Measurements from ENCODE around the gene GUK1.

Gene GUK1

DNA sequence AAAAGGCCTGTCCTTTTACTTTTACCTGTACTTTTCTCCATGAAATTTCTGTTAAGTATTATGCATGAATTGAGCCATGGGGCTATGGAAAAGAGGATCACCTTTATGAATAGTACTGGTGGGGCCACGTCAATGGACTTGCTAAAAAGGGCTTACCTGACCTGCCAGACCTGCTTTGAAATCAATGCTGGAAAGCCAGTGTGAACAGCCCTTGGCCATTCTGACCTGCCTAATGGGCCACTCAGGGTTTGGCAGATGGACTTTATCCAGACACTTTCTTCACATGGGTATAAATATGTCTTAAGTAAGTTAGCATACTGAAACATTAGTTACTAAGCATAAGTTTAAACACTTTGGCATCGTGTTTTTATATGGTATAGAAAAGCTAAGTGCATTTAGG, 8.3 kb upstream of the GUK1 start:
- DNase-seq (ENCODE audit: low spot score) = no peak

DNA sequence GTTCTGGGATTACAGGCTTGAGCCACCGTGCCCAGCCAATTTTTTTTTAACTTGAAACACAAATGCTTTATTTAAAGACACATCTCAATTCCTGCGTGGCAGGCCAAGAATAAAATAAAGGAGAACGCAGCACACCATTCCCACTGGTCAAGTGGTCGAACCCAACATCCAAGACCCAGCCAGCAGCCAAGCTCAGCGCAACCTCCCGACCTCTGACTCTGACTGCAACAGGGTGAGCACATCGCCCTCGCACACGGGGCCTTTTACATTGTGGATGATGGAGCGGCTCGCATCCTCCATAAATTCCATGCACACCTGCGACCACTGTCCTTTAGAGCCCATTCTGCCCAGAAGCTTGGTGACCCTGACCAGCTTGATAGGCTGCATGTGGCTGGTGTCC, 5.5 kb upstream of the GUK1 start:
- DNase-seq (ENCODE audit: low spot score) = no peak

DNA sequence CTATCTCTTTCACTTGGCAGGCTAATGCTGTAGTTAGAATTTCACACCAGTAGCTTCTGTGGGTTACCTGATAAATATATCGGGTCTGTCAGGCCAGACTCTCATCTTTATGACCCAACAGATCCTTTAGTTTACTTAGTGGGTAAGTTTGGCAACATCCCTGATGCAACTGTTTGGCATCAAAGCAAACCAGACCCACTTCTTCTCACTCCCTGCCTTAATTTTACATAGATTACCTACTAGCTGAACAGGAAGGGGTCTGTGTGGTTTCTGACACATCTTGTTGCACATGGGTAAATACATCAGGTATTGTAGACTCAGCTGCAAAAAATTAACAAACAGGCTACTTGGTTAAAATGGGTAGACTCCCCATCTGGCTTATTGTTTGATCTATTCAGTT, 3.2 kb upstream of the GUK1 start:
- no peak for DNase-seq (ENCODE audit: low spot score)

DNA sequence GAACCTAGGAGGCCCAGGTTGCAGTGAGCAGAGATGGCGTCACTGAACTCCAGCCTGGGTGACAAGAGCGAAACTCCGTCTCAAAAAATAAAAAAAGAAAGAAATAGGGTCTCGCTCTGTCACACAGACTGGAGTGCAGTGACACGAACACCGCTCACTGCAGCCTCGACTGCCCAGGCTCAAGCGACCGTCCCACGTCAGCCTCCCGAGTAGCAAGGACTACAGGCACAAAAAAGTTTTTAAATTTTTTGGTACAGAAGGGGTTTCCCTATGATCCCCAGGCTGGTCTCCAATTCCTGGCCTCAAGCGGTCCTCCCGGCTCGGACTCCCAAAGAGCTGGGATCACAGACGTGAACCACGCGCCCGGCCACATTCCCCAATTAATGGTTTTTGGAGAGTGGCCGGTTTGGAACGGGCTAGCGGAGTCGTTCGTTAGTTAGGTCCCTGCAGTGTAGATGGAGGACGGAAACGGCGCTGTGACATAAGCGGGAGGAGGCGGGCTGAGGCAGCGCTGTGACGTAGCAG, 611 bp upstream of the GUK1 start:
- no peak for DNase-seq (ENCODE audit: low spot score)

DNA sequence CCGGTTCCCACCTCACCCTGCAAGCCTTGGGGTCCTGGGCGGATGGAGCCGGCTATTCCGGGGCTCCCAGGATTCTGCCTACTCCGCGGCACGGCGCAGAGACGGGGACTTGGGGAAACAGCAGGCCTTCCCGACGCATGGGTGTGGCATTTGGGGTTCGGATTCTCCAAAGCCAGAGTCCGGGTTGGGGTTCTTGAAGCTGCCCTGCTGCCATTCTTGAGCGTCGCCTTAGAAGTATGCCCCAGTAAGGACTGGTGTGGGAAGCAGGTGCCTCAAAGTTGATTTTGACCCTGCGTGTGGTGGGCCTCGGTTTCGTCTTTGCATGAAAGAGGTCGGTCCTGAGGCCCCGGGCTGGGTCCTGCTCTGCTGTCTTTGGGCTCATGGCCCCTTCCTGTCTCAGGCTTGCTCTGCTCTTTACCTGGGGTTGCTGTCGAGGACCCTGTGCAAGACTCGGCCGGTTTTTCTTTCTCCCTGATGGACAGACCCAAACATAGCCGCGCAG, 696 bp downstream of the GUK1 start:
- DNase-seq (ENCODE audit: low spot score) = no peak

DNA sequence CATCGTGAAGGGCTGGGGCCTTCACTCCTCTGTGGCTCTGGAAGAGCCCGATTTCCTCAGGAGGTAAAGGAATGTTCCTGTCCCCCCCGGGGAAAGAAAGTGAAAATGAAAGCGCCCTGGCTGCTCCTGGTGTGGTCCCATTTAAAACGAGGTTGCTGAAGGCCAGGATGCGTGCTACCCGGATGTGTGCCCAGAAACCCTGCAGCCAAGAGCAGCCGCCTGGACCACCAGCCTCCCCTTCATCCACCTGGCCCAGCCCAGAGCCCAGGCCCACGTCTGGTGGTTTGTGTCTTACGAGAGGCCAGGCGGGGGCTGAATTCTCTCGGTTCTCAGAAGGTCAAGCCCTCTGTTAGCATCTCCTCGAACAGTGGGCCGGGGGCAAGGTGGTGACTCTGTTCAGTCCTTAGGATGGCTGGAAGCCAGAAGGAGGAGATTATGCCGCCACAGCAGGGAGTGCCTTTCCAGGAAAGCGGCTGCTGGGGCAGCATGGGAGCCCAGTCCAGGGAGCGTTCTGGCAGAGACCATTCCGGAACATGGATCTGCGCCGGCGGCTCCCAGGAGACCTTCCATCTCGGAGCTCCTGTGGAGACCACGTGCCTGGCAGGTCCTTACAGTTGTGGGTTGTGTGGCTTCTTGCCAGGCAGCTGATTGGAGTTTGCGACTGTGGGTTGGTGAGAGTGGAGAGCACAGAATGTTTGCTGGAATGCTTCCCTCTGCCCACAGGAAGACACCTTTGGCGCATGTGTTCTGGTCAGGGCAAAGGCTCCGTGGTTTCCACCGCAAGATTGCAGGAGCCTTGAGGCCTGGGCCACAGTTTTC, 1.4 kb downstream of the GUK1 start:
- peak; percentile 39 for DNase-seq (ENCODE audit: low spot score)

DNA sequence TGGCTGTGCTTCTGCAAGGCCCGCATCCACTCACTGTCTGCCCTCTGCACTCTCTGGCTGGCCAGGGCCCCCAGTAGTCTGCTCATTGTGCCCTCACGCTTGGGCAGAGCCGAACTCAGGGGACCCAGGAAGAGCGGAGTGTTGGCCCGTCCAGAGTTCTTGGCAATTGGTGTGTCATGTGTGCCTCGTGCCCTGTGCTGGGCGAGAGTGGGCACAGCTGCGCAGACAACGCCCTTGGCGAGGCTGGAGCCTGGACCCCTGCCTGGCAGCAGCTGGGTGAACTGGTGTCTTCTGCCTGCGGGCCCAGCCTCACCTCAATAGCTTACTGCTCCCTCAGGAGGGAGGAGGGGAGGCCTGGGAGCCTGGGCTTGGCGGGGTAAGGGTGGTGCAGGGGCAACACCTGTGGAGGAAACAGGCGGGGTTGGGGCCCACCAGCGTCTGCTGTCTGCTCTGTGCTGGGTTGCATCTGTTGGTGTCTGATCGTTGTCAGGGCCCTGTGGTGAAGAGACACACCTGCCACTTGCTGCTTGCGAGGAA, 2.1 kb downstream of the GUK1 start:
- DNase-seq (ENCODE audit: low spot score) = no peak

DNA sequence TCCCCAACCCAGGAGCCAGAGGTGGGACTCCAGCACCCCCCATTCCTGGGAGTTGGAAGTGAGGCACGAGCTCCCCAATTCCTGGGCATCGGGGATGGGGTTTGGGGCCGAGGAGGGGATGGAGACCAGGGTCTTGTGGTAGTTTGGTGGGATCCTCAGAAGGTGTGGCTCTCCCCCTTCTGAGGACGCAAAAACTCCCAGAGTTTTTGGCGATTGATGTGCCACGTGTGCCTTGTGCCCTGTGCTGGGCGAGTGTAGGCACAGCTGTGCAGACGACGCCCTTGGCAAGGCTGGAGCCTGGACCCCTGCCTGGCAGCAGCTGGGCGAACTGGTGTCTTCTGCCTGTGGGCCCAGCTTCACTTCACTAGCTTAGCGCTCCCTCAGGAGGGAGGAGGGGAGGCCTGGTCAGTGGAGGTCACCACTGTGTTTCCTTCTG, 2.6 kb downstream of the GUK1 start:
- DNase-seq (ENCODE audit: low spot score) = no peak

DNA sequence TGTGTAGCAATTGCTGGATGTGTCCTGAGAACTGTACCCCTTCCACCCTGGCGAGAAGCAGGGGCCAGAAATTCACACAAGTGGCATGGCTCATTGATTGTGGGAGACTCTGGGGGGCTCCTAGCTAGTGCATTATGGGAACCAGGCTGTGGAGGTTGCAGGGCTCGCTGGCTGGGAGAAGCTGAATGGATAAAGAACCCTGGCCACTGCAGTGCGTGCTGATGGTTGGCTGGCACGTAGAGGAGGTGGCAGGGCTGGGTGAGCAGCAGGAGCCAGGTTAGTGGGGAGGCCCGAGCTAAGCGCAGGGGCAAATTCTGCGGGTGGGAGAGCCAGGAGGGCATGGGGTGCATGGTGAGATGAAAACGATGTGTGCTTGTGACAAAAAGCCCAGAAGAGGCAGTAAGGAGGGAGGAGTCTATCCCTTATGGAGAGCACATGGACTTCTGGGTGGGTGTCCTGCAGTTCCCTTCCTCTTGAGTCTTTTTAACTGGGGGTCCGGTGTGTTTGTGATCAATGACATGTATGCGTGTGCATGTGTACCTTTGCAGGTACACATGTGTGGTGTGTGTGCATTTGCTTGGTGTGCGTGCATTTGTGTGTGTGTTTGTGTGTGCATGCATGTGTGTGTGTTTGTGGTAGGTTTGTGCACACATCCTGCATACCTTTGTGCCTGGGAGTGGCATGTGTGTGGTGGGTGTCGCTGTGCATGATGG, 3.6 kb downstream of the GUK1 start:
- no peak for DNase-seq (ENCODE audit: low spot score)

DNA sequence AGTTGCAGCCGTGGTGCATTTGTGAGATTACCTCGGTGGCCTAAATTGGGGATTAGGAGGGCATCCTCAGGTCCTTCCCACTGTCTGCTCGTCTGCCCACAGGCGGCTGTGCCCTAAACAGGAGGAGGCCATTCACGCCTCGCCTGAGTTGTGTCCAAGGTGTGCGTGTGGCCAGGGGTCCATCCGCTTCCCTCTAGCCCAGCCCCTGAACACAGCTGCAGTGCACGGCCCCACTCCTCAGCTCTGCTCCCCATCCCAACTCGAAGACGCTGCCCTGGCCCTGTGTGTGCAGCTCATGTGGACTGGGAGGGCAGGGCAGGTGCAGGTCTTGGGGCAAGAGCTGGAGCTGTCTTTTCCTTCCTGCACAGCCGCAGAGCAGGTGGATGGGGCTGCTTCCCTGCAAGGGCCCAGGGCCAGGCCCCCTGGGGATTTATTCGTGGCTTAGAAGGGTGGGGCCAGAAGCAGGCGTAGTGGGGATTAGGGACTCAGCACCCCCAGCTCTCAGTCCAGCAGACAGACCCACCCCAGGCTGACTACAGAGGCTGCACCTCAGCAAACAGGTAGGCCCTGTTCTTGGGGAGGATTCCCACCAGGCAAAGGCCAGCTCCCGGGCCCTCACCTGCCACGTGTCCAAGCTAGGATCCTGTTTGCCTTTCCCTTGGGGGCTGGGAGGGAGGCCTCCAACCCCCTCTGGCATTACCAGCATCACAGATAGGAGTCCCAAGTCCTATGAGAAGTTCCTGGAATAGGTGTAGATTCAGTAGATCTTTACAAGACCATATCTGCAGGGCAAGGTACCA, 4.3 kb downstream of the GUK1 start:
- no peak for DNase-seq (ENCODE audit: low spot score)

DNA sequence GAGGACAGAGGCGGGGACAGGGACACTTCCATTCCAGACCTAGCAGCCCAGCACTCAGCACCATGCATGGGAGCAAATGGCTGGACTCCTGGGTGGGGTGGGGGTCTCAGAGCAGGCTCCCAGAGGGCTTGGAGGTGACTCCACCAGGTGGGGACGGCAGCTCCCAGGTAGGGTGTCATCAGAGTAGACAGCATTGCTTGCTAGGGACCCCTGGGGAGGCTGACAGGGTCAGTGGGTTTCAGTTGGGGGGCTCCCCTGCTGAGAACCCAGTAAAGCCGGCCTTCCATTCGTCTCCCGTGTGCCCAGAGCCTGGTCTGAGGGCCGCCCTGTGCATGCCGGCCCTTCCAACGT, 4.9 kb downstream of the GUK1 start:
- DNase-seq (ENCODE audit: low spot score) = no peak

DNA sequence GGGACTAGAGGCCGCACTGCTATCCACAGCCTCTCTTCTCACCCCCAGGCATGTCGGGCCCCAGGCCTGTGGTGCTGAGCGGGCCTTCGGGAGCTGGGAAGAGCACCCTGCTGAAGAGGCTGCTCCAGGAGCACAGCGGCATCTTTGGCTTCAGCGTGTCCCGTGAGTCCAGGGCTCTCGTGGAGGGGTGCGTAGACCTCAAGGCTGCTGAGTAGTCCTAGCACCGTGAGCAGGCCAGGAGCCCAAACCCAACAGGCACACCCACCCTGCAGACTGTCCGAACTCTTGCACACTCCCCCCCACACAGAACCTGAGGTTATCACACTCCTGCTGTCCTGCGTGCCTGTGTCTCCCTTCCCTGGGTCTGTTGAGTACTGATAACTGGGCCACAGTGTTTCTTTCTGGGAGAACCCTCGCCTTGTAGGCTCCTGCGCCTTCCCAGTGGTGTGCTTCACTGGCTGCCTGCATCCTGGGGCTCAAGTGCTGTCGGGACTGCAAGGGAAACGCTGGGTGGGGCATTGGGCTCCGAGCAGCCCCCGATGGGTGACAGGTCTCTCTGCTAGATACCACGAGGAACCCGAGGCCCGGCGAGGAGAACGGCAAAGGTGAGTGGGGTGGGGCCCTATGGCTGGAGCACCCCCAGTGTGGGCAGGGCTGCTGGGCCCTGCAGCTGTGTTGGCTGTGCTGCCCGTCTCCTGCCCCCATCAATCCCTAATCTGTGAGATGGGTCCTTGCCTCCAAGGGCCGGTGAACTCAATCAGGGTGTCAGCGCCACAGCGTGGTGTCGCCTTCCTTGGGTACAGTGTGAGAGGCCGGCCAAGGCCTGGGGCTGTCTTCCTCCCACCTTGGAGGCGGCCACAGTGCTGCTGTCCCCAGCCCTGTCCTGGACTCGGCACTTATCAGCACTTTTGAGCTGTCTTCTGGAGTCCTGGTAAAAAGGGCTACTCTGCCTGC, 5.7 kb downstream of the GUK1 start:
- no peak for DNase-seq (ENCODE audit: low spot score)

DNA sequence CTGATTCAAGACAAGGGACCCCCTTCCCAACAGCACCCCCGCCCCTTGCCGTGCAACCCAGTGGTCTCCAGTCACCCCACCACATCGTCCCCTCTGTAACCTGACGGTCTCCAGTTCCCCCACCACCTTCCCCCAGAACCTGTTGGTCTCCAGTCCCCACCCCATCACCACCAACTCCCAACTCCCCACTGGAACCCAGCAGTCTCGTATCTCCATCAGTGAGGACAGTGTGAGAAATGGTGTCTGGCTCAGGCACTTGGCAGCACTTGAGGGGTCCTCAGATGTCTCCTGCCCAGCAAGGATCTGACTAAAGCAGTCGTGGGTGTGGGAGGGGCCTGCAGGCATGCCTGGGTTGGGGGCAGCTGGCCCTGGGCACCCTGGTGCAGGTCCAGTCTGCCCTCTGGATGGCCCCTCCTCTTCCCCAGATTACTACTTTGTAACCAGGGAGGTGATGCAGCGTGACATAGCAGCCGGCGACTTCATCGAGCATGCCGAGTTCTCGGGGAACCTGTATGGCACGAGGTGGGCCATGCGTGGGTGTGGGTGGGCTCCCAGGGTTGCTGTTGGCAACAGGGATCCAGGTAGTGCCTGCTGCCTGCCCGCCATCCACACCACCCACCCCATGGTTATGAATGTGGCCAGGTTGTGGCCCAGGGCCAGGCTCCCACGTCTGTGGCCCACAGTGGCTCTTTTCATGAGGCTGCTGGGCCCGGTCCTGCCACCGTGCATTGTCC, 6.5 kb downstream of the GUK1 start:
- no peak for DNase-seq (ENCODE audit: low spot score)

DNA sequence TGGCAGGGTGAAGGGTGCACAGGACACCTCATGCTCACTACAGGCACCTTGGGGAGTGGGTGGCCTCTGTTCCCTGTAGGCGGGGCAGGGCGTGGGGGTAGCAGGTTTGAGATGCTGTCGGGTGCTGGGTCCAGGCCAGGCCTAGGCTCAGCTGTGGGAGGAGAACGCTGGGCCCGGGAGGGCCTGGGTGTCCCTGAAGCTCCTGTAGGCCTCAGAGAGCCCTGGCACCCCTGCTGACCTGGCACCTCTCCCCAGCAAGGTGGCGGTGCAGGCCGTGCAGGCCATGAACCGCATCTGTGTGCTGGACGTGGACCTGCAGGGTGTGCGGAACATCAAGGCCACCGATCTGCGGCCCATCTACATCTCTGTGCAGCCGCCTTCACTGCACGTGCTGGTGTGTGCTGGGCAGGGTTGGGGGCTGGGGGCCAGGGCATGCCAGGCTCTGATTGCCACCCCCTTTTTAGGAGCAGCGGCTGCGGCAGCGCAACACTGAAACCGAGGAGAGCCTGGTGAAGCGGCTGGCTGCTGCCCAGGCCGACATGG, 7.1 kb downstream of the GUK1 start:
- no peak for DNase-seq (ENCODE audit: low spot score)

DNA sequence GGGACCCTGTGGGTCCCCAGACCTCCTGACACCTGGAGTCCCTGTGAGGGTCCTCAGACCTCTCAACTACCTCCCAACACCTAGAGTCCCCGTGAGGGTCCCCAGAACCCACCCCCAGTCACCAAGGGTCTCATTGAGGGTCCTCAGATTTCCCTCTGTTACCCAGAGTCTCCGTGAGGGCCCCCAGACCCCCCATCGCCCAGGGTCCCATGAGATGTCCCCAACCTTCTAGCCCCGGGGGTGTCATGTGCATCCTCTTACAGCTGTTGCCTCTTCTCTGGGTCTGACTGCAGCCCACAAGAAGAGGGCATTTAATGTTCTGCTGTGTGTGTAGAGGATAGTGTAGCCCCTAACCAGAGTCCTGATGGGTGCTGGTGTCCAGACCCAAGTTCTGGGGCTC, 7.7 kb downstream of the GUK1 start:
- no peak for DNase-seq (ENCODE audit: low spot score)

DNA sequence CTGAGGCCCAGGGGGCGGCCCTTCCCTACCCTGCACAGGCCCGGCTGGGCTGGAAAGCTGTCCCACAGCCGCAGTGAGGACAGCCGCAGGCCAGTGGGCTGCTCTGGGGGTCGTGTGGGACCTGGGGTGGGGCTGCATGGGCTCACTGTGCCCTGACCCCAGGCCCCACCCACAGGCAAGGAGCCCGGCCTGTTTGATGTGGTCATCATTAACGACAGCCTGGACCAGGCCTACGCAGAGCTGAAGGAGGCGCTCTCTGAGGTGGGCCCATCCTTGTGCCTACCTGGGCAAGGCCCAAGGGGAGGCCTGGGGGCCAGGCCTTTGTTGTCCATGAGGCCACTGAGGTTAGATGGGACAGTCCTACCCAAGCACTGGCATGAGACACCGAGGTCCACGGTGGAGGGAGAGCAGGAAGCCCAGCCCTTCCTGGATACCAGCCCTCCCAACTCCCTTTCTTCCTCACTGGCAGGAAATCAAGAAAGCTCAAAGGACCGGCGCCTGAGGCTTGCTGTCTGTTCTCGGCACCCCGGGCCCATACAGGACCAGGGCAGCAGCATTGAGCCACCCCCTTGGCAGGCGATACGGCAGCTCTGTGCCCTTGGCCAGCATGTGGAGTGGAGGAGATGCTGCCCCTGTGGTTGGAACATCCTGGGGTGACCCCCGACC, 8.2 kb downstream of the GUK1 start:
- DNase-seq (ENCODE audit: low spot score) = no peak

DNA sequence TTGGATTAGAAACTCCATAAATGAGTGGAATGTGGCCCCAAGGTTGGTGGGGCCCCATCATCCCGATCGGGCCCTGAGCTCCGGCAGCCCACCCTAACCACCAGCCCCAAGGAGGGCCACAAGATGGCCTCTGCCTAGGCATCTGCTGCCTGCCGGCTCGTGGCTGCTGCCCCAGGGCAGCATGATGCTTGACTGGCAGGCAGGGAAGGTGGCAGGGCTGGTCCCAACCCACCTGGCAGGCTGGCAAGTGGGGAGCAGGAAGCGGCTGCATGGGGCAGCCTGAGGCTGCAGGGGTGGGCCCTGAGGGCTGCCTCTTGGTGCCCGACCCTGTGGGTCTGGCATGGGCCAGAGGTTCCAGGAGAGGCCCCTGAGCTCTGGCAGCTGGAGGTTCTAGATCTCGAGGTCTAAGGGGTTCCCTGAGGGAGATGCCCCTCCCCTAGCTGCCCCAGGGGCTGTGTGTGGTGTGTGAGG, 8.9 kb downstream of the GUK1 start:
- no peak for DNase-seq (ENCODE audit: low spot score)

DNA sequence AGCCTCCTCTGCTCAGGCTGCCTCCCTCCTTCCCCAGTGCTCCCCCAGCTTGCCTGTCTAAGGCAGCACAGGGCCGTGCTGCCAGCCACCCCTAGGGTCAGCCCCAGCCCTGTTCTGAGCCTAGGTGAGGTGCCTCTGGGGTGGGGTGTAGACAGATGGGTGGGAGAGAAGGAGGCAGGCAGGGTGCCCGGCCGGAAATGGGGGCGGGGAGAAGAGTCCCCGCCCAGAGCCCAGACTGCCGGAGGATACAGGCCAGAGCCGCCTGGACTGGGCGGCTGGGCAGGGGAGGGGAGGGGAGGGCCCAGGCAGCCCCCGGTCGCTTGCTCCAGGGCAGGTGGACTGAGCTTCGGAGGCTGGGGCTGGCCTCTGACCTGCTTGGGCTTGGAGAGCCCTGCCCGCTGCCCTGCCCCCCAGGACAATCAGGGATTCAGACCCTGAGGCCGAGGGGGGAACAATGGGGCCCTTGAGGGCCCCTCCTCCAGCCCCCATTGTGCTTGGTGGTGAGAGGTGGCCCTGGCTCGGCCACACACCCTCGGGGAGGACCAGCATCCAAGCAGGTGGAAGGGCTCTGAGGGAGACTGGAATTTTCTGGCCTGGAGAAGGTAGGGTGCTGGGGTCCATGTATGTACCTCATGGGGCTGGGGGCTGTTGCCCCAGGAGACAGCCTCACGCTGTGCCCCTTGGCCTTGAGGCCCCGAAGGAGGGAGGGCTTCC, 9.5 kb downstream of the GUK1 start, which contains the start of gene GJC2:
Gene GJC2 (plus strand): TSS at position 525 of the 714 bp plus-strand sequence. CDS start 7,829 bp downstream, outside the sequence.
- DNase-seq (ENCODE audit: low spot score) = no peak

DNA sequence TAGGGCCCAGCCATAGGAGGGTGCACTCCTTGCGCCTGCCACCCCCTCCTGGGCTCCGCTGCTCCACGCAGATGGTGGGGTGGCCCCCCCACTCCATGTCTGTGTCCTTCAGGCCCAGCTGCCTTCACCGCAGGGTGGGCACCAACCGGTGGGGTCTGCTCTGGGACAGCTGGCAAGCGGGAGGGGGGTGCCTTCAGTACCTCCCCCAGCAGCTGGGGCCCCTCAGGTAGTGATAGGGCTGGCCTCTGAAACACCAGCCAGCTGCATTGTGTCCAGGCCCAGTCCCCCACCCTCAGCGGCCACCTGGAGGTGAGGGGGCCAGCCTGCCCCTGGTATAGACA, 10.0 kb downstream of the GUK1 start:
- DNase-seq (ENCODE audit: low spot score) = no peak
